Measurements from ENCODE around the gene ADIPOR1. TPM values are rescaled to one million over a fixed set of nuclear protein-coding genes. Genes with fewer than 3 reads are reported as not detected.

ADIPOR1 gene
- polyA plus RNA-seq, 1 of the 3 experiments (the other 2 are of a cell fraction) = 82.2 TPM

GRCh38 chr1:203002951-203003350, 44.8 kb upstream of the ADIPOR1 start:
- no peak for DNase-seq
- no peak overlapping the region for H3K9ac ChIP-seq
- H4K20me1 ChIP-seq (ENCODE audit: insufficient read depth) = no peaks in the 10 kb centered on the region; the same call in 1 of the 2 replicates
- H3K9me2 ChIP-seq = no peaks in the 10 kb centered on the region
- ChIA-PET POLR2A (no interaction called here), CTCF (no interaction called here)
- H3K9me3 ChIP-seq = no peaks in the 10 kb centered on the region
- peaks cover 4% of the 10 kb centered on the region for H3F3A ChIP-seq (replicated peaks; ENCODE audit: insufficient read depth)
- H3K27ac ChIP-seq (ENCODE audit: low read depth in 2 of 2, low read length in 1 of 2) = no peak overlapping the region
- H3K27me3 ChIP-seq (ENCODE audit: insufficient read depth) = peaks cover 4% of the 10 kb centered on the region; the same call in 1 of the 2 replicates
- no peak overlapping the region for H3K4me2 ChIP-seq
- H2AFZ ChIP-seq (ENCODE audit: low read depth) = no peak overlapping the region
- H3K36me3 ChIP-seq (replicated peaks in 1 of 2; ENCODE audit: control insufficient read depth in 1 of 2, insufficient read depth in 2 of 2, low read length in 1 of 2) = no peaks in the 10 kb centered on the region
- H3K4me1 ChIP-seq (ENCODE audit: control insufficient read depth in 1 of 2, insufficient read depth in 2 of 2, low read depth in 1 of 2, low read length in 1 of 2) = peaks cover 0 to 4% of the 10 kb centered on the region in 2 experiments; a peak in 2 of 4 replicates
- TF ChIP-seq ZBTB33 (IDR thresholded peaks at IDR 0.05; ENCODE audit: borderline replicate concordance, low read depth) = no peak
- no peak for TF ChIP-seq GATA2 (CRISPR knock-in tag; IDR thresholded peaks at IDR 0.05)
- no peak for TF ChIP-seq SIN3A (IDR thresholded peaks at IDR 0.05; ENCODE audit: borderline replicate concordance, low read depth, low read length)
- TF ChIP-seq NFIC (IDR thresholded peaks at IDR 0.05; ENCODE audit: borderline replicate concordance) = no peak
- TF ChIP-seq CHD2 (IDR thresholded peaks at IDR 0.05; ENCODE audit: low read length, partially characterized antibody) = no peak
- TF ChIP-seq JUND (IDR thresholded peaks at IDR 0.05) = no peak
- TF ChIP-seq PBX3 (IDR thresholded peaks at IDR 0.05) = no peak
- peaks cover 6% of the 10 kb centered on the region for H3K79me2 ChIP-seq (ENCODE audit: insufficient read depth)
- 25% methylated on average over 1 of the region's 1 CpG for WGBS (ENCODE audit: low lambda C conversion rate)
- no peak overlapping the region for H3K4me3 ChIP-seq (ENCODE audit: low read depth in 2 of 2, low read length in 1 of 2)

- WGBS (ENCODE audit: low lambda C conversion rate) = 90% methylated on average over 9 of the region's 9 CpGs
Measured at GRCh38 chr1:203001986-203002385, 43.9 kb upstream of the ADIPOR1 start.

More at GRCh38 chr1:203001986-203002385, 43.9 kb upstream of the ADIPOR1 start:
- no peak overlapping the region for H2AFZ ChIP-seq (ENCODE audit: low read depth)
- no peaks in the 10 kb centered on the region for H3K9me3 ChIP-seq
- H3K4me3 ChIP-seq (ENCODE audit: low read depth in 2 of 2, low read length in 1 of 2) = no peak overlapping the region
- no peaks in the 10 kb centered on the region for H4K20me1 ChIP-seq (ENCODE audit: insufficient read depth)
- H3K4me2 ChIP-seq = no peak overlapping the region
- H3F3A ChIP-seq (replicated peaks; ENCODE audit: insufficient read depth) = peaks cover 4% of the 10 kb centered on the region
- H3K27ac ChIP-seq (ENCODE audit: low read depth in 2 of 2, low read length in 1 of 2) = no peak overlapping the region
- no peaks in the 10 kb centered on the region for H3K79me2 ChIP-seq (ENCODE audit: insufficient read depth)
- no peak for DNase-seq
- no peaks in the 10 kb centered on the region for H3K36me3 ChIP-seq (replicated peaks in 1 of 2; ENCODE audit: control insufficient read depth in 1 of 2, insufficient read depth in 2 of 2, low read length in 1 of 2)
- H3K4me1 ChIP-seq (ENCODE audit: control insufficient read depth in 1 of 2, insufficient read depth in 2 of 2, low read depth in 1 of 2, low read length in 1 of 2) = peaks cover 0 to 4% of the 10 kb centered on the region in 2 experiments; a peak in 1 of 4 replicates
- H3K9me2 ChIP-seq = no peaks in the 10 kb centered on the region
- POLR2A ChIA-PET = no interaction called here
- CTCF ChIA-PET = no interaction called here
- H3K9ac ChIP-seq = no peak overlapping the region
- TF ChIP-seq POLR2AphosphoS5 (IDR thresholded peaks at IDR 0.05; ENCODE audit: low read depth, low read length) = no peak
- no peak for TF ChIP-seq NFIC (IDR thresholded peaks at IDR 0.05; ENCODE audit: borderline replicate concordance)
- TF ChIP-seq MAX (IDR thresholded peaks at IDR 0.05; ENCODE audit: low read depth) = no peak
- TF ChIP-seq FOXJ3 (CRISPR knock-in tag; IDR thresholded peaks at IDR 0.05) = no peak
- H3K27me3 ChIP-seq (ENCODE audit: insufficient read depth) = peaks cover 10% of the 10 kb centered on the region; the same call in 1 of the 2 replicates

Measured in SK-N-SH (cell line).